DOHH2 (cell line): ENCODE measurements around the gene NFKB2.

Source experiments
- CTCF ChIP-seq: fragments of 200-600 bp; sonication (generic); IDR thresholded peaks from one replicate; pipeline ENCODE4 v1.5.1; 2014; ENCODE audit warnings: antibody characterized with exemption, mild to moderate bottlenecking, low read depth, low read length; ENCODE audit not compliant: poor library complexity, severe bottlenecking
- EZH2phosphoT487 ChIP-seq: fragments of 200-600 bp; sonication (generic); IDR thresholded peaks from 2 replicates; pipeline ENCODE4 v1.6.1; 2017; ENCODE audit warnings: borderline replicate concordance, mild to moderate bottlenecking, antibody characterized with exemption, low read length, moderate library complexity, mixed read lengths

GRCh38 chr10:102450124-102450373 lies 54.5 kb downstream of the NFKB2 start:
- TF ChIP-seq CTCF (peak; percentile 25), EZH2phosphoT487 (no peak)
